GM12865 (cell line): ENCODE data around the gene NR2F1-AS1.

Experiments used
- DNase-seq: peaks from one replicate; pipeline ENCODE4 v3.0.0; 2010; ENCODE audit warnings: low read depth
- H3K4me3 ChIP-seq: 2 replicates; pipeline ENCODE4 v1.5.1; 2011; ENCODE audit warnings: mild to moderate bottlenecking, low read depth, low read length, control low read depth
- TF ChIP-seq, protein P1 (sequence below): IDR thresholded peaks from 2 replicates; pipeline ENCODE4 v1.5.1; 2011; ENCODE audit warnings: low read length, control low read depth, low read depth, inconsistent platforms; ENCODE audit not compliant: insufficient read depth; ENCODE audit errors: missing control alignments

Gene NR2F1-AS1

DNA sequence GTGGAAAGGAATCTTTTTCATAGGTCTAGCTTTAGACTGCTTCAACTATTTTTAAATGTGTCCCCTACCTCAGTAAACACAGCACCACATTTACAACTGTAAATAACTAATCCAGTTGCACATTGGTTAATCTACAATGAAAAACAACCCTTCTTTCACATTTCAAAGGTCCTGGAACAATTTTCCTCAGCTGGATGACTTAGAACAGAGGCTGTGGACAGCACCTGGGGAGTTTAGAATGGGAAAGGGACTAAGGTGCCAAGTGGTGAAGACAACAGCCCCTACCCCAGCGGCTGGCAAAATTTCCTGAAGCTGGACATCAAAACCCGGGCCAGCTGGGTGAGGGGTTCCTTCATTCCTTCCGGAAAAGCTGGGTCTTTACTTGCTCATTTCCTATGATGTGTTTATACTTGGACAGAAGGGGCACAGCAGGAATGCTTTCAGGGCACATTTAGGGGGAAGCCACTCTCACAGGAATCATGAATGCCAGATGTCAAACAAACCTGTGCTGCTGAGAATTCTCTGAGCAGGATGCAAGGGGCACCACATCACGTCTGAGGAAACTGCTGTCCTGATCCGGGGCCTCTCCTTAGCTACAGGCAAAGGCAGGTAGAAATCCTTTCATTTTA lies 158.3 kb downstream of the NR2F1-AS1 start:
- TF ChIP-seq, protein P1, sequence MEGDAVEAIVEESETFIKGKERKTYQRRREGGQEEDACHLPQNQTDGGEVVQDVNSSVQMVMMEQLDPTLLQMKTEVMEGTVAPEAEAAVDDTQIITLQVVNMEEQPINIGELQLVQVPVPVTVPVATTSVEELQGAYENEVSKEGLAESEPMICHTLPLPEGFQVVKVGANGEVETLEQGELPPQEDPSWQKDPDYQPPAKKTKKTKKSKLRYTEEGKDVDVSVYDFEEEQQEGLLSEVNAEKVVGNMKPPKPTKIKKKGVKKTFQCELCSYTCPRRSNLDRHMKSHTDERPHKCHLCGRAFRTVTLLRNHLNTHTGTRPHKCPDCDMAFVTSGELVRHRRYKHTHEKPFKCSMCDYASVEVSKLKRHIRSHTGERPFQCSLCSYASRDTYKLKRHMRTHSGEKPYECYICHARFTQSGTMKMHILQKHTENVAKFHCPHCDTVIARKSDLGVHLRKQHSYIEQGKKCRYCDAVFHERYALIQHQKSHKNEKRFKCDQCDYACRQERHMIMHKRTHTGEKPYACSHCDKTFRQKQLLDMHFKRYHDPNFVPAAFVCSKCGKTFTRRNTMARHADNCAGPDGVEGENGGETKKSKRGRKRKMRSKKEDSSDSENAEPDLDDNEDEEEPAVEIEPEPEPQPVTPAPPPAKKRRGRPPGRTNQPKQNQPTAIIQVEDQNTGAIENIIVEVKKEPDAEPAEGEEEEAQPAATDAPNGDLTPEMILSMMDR, result no peak
- no peak for DNase-seq
- H3K4me3 ChIP-seq, result no peak overlapping the region

DNA sequence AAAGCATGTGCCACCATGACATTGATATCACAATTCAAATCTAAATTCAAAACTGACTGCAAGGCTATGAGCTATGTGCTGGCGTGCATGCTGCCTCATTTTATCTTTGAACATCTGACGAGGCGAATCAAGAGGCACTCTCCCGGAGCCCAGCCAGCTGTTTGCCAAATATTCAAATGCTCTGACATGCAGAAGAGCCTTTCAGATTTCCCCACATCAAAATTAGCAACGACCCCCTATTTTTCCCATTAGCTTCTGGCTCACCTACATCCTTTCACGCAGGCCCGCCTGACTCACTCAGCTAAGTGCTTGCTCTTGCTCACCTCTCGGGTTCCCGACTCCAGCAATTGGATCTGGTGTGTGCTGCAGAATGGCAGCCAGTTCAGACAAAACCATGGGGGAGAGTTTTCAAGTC lies 159.0 kb downstream of the NR2F1-AS1 start:
- TF ChIP-seq, protein P1, result no peak
- no peak for DNase-seq
- H3K4me3 ChIP-seq, result no peak overlapping the region

DNA sequence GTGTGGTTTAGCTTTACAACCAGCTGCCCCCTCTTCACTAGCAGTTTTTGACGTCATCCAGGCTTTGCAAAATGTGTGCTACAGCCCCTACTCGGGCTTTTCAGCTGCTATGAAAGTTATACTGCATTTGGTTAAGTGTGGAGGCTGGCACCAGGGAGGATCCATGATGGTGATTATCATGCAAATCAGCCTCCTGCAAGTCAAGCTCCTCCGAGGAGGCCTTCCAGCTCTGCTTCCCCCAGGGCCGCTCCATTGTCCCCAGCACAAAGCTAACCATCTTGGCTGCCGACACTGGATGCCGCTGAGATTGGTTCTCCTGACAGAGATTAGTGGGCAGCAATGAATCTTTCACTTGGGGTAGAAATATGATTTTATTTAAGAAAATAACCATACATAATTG lies 159.6 kb downstream of the NR2F1-AS1 start:
- no peak for DNase-seq
- TF ChIP-seq, protein P1, result no peak

DNA sequence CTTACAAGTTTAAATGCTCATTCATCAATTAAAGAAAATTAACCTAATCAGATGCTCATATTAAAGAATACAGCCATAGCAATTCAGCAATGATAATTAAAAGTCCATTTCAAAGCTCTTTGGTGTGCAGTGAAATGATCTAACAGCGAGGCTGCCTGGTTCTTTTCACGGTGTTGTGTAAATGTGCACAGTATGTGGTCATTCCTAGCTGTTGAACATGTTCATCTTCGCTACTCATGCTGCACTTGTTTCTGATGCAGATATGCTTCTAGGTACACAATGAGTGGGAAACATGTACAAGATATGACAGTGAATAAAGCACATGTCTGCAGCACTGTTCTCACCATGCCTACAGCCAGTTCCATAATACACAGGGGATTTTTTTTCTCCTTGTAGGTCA lies 163.5 kb downstream of the NR2F1-AS1 start:
- TF ChIP-seq, protein P1, result no peak
- no peak for DNase-seq
- no peak overlapping the region for H3K4me3 ChIP-seq

More for the DNA sequence above, 159.6 kb downstream of the NR2F1-AS1 start:
- H3K4me3 ChIP-seq, result no peak overlapping the region

DNA sequence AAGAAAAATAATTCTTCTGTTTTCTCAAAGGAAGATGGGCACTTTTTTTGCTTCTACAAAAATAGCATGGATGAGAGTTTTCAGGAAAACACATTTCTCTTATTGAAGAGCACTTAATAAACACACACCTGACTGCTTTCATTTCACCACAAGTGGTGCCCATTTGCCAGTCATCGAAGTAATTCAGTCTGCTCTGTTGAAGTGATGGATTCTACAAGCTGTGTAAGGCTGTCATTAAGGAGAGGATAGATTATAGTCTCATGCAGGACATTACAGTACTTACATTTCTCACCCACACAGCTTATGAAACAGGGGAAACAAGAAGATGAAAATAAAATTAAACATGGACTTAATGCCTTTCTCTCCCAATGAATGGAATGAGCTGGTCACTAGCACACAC lies 165.2 kb downstream of the NR2F1-AS1 start:
- DNase-seq, result no peak

DNA sequence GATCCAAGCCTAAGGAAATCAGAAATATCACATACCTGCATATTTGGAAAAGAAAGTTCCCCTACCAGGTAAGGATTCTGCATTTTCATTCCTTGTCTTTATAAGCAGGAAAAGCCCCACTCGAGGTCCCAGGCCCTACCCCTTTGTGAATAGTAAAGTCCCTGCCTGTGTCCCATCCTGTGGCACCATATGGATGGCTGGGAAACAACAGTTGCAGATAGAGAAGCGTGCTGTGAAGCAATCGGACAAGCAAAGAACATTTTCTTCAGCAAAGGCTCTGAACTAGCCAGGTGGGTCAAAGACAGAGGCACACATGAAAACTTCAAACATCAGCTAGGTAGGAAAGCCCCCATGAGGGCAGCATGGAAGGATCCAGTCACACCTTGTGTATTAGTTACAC lies 169.3 kb downstream of the NR2F1-AS1 start:
- no peak for DNase-seq
- H3K4me3 ChIP-seq, result no peak overlapping the region
- TF ChIP-seq, protein P1, result no peak

More for the DNA sequence above, 165.2 kb downstream of the NR2F1-AS1 start:
- TF ChIP-seq, protein P1, result no peak
- no peak overlapping the region for H3K4me3 ChIP-seq

DNA sequence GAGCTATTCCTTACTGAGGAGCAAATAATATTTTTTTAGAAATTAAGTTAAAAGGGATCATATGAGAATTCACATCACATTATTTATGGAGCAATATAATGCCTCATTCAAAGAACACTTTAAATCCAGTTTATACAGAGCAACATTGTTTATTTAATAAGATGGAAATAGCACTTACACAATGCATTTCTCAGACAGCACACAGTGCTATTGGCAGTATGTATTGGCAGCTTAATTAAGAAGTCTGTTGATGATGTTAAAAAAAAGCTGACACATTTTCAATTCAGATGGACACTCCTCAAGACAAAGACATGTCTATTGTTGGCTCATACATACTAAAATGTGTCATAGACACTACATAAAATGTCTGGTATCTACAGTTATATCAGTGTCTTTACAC lies 171.3 kb downstream of the NR2F1-AS1 start:
- TF ChIP-seq, protein P1, result no peak
- no peak for DNase-seq

More for the DNA sequence above, 171.3 kb downstream of the NR2F1-AS1 start:
- no peak overlapping the region for H3K4me3 ChIP-seq
